Kidney glomerular epithelial cell (primary cell): ENCODE data around the gene RPL15.
A peak's percentile ranks its signal among the peaks of the same experiment; 100 is the strongest.
"Not testable (repeated sequence)": the region's sequence is repeated elsewhere in the genome, so short reads cannot be mapped to it uniquely, and the experiment has no call there.

Experiments used
- DNase-seq: peaks from one replicate; lab custom pipeline; 2025; lab: John Stamatoyannopoulos, UW

Gene RPL15

GRCh38 chr3:23916886-23917678 is at the start of gene RPL15, which contains the start of gene NKIRAS1:
Gene RPL15, plus strand, starts transcription at chr3:23917132. Its CDS starts 728 bp downstream, at chr3:23917860.
Gene NKIRAS1, minus strand, starts transcription at chr3:23916990. Its CDS starts 6,086 bp downstream, at chr3:23910904.
- DNase-seq = peak; percentile 98

GRCh38 chr3:23867400-23867799 is 49.5 kb upstream of the RPL15 start:
- no peak for DNase-seq

GRCh38 chr3:23867838-23868237 is 49.1 kb upstream of the RPL15 start:
- DNase-seq = no peak

GRCh38 chr3:23869977-23870662 is 46.8 kb upstream of the RPL15 start:
- DNase-seq = no peak

- DNase-seq = not testable (repeated sequence)
Observed at GRCh38 chr3:23870663-23871043, 46.3 kb upstream of the RPL15 start.

GRCh38 chr3:23871361-23871760 is 45.6 kb upstream of the RPL15 start:
- DNase-seq = not testable (repeated sequence)

- DNase-seq = no peak
Observed at GRCh38 chr3:23872330-23872729, 44.6 kb upstream of the RPL15 start.

GRCh38 chr3:23873941-23874340 is 43.0 kb upstream of the RPL15 start:
- DNase-seq = no peak

GRCh38 chr3:23874359-23875112 is 42.4 kb upstream of the RPL15 start:
- peak; percentile 25 for DNase-seq

- DNase-seq = no peak
Observed at GRCh38 chr3:23875113-23875725, 41.7 kb upstream of the RPL15 start.

- DNase-seq = no peak
Observed at GRCh38 chr3:23876923-23877322, 40.0 kb upstream of the RPL15 start.

- DNase-seq = peak; percentile 74
Observed at GRCh38 chr3:23877329-23877980, 39.5 kb upstream of the RPL15 start.

- DNase-seq = no peak
Observed at GRCh38 chr3:23879485-23879884, 37.4 kb upstream of the RPL15 start.

GRCh38 chr3:23880703-23881339 is 36.1 kb upstream of the RPL15 start:
- no peak for DNase-seq

GRCh38 chr3:23881993-23882392 is 34.9 kb upstream of the RPL15 start:
- not testable (repeated sequence) for DNase-seq

GRCh38 chr3:23882487-23882918 is 34.4 kb upstream of the RPL15 start:
- DNase-seq = no peak

- no peak for DNase-seq
Observed at GRCh38 chr3:23884481-23884880, 32.5 kb upstream of the RPL15 start.

GRCh38 chr3:23885210-23885609 is 31.7 kb upstream of the RPL15 start:
- DNase-seq = no peak

GRCh38 chr3:23886311-23886710 is 30.6 kb upstream of the RPL15 start:
- no peak for DNase-seq

- DNase-seq = peak; percentile 25
Observed at GRCh38 chr3:23888617-23889228, 28.2 kb upstream of the RPL15 start.

GRCh38 chr3:23889386-23889785 is 27.5 kb upstream of the RPL15 start:
- no peak for DNase-seq
